ENCODE data around the gene DNM2.
"Not testable (repeated sequence)": the region's sequence is repeated elsewhere in the genome, so short reads cannot be mapped to it uniquely, and the experiment has no call there.

The DNM2 gene

DNA sequence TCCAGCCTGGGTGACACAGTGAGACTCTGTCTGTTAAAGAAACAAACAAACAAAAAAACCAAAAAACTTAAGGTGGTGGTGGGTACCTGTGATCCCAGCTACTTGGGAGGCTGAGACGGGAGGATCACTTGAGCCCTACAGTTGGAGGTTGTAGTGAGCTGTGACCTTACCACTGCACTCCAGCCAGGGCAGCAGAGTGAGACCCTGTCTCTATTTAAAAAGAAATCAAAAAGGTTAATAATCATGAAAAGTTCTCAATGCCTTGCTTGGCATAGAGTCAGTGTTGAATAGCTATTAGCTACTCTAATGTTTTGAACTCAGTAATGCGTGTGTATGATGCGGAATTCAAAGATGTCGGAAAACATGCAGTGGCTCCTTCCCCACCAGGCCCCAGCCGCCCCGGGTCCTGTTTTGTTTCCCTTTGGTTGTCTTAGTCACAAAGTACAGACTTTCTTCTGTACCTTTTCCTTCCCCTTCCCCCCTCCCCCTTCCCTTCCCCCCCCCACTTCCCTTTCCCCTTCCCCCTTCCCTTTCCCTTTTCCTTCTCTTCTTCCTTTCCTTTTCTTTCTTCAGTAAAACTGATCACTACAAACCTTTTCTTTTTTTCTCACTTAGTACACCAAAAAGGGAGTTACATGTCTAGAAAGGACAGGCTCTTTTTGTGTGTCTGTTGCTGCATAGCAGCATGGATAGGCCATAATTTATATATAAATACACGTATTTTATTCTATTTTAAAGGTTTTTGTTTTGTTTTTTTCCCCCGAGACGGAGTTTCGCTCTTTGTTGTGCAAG lies 35.2 kb downstream of the DNM2 start:
- Histone ChIP-seq H3K4me2 (ENCODE audit: low read length, poor library complexity, severe bottlenecking) (no peak overlapping the region), H2BK5ac (ENCODE audit: low read depth, low read length, poor library complexity, severe bottlenecking) (no peak overlapping the region), H3K9me3 (ENCODE audit: control insufficient read depth, low read length) (no peaks in the 10 kb centered on the region), H3K27ac (ENCODE audit: low read length, poor library complexity, severe bottlenecking) (no peak overlapping the region), H3K27me3 (ENCODE audit: control insufficient read depth in 1 of 2, insufficient read depth in 1 of 2, low read length in 2 of 2) (no peaks in the 10 kb centered on the region), H3K4ac (ENCODE audit: low read depth in 1 of 2, low read length in 2 of 2) (no peak overlapping the region), H3K79me1 (replicated peaks; ENCODE audit: low read length, poor library complexity, severe bottlenecking) (peaks cover 37% of the 10 kb centered on the region), H3K14ac (ENCODE audit: low read length in 2 of 2) (no peak overlapping the region), H4K91ac (ENCODE audit: low read length) (no peak overlapping the region), H2BK15ac (ENCODE audit: low read depth, poor library complexity, severe bottlenecking) (peak overlapping the region; percentile 85), H3K9ac (ENCODE audit: low read length) (no peak overlapping the region), H2AFZ (ENCODE audit: low read depth, low read length) (no peak overlapping the region), H3K23ac (ENCODE audit: low read length in 2 of 2) (no peak overlapping the region), H3K4me3 (ENCODE audit: insufficient read depth in 1 of 2, low read depth in 1 of 2, low read length in 2 of 2) (no peak overlapping the region), H3K4me1 (ENCODE audit: control insufficient read depth, insufficient read depth, low read depth, low read length) (peaks cover 42% of the 10 kb centered on the region), H3K36me3 (ENCODE audit: control insufficient read depth in 1 of 2, insufficient read depth in 2 of 2, low read depth in 1 of 2, low read length in 2 of 2) (peaks cover 0 to 20% of the 10 kb centered on the region in 2 experiments), H2BK12ac (ENCODE audit: low read length in 2 of 2) (peak overlapping the region in 1 of 2 experiments; percentile 73), H2AK5ac (ENCODE audit: low read length, severe bottlenecking) (no peak overlapping the region), H4K8ac (ENCODE audit: low read length) (no peak overlapping the region), H2BK120ac (ENCODE audit: low read depth, low read length) (no peak overlapping the region), H3K18ac (ENCODE audit: low read depth in 1 of 2, low read length in 2 of 2) (no peak overlapping the region)
- no peak for DNase-seq
- 91% methylated on average over 9 of the region's 10 CpGs for WGBS

DNA sequence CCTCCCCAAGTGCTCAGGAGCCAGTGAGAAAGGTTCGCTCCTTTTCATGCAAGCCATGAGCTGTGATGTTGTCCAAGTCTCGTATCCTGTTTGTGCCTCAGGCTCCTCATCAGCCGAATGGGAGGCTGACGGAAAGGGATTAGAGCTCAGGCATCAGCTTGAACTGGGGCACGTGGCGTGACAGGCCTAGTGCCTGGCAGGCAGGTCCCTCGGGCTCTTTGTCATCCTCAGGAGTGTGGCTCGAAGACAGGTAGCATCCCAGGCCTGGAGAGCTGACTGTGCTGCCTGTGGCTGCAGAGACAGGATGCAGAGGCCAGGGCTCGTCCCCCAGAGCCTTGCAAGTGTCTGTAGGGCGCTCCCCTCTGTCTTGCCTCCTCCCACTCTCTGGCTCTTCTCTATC lies 38.5 kb downstream of the DNM2 start:
- Histone ChIP-seq H2BK5ac (ENCODE audit: low read depth, low read length, poor library complexity, severe bottlenecking) (no peak overlapping the region), H3K36me3 (ENCODE audit: control insufficient read depth in 1 of 2, insufficient read depth in 2 of 2, low read depth in 1 of 2, low read length in 2 of 2) (peaks cover 7 to 22% of the 10 kb centered on the region in 2 experiments), H2BK12ac (ENCODE audit: low read length in 2 of 2) (peak overlapping the region in 1 of 2 experiments; percentile 21), H3K27me3 (ENCODE audit: control insufficient read depth in 1 of 2, insufficient read depth in 1 of 2, low read length in 2 of 2) (no peaks in the 10 kb centered on the region), H3K9me3 (ENCODE audit: control insufficient read depth, low read length) (no peaks in the 10 kb centered on the region), H3K18ac (ENCODE audit: low read depth in 1 of 2, low read length in 2 of 2) (peak overlapping the region in 1 of 2 experiments; percentile 18), H3K4ac (ENCODE audit: low read depth in 1 of 2, low read length in 2 of 2) (no peak overlapping the region), H3K4me2 (ENCODE audit: low read length, poor library complexity, severe bottlenecking) (no peak overlapping the region), H4K91ac (ENCODE audit: low read length) (peak overlapping the region; percentile 20), H2AK5ac (ENCODE audit: low read length, severe bottlenecking) (no peak overlapping the region), H3K23ac (ENCODE audit: low read length in 2 of 2) (peak overlapping the region in 1 of 2 experiments; percentile 66), H3K14ac (ENCODE audit: low read length in 2 of 2) (peak overlapping the region in 1 of 2 experiments; percentile 26), H2BK120ac (ENCODE audit: low read depth, low read length) (no peak overlapping the region), H3K27ac (ENCODE audit: low read length, poor library complexity, severe bottlenecking) (no peak overlapping the region), H4K8ac (ENCODE audit: low read length) (no peak overlapping the region), H3K4me3 (ENCODE audit: insufficient read depth in 1 of 2, low read depth in 1 of 2, low read length in 2 of 2) (no peak overlapping the region), H3K9ac (ENCODE audit: low read length) (no peak overlapping the region), H3K79me1 (replicated peaks; ENCODE audit: low read length, poor library complexity, severe bottlenecking) (peaks cover 33% of the 10 kb centered on the region), H3K4me1 (ENCODE audit: control insufficient read depth, insufficient read depth, low read depth, low read length) (peaks cover 36% of the 10 kb centered on the region), H2AFZ (ENCODE audit: low read depth, low read length) (no peak overlapping the region), H2BK15ac (ENCODE audit: low read depth, poor library complexity, severe bottlenecking) (no peak overlapping the region)
- no peak for DNase-seq
- 92% methylated on average over 10 of the region's 10 CpGs for WGBS

DNA sequence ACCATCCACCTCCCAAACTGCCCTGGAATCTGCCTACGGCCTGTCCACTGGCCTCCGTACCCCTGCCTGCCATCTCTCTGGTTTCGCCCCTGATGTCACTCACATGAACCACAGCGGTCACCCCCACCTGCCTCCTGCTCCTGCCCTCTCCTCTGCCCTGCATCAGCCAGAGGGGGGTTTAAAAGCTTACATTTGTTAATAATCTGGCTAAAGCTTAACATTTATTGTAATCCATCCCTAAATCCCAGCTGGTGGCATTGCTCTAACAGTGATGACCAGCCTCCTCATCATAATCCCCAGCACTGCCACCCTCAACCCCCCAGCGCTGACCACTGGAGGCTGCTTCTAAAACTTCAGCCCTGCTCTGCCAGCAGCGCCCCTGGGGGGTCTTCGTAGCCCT lies 38.9 kb downstream of the DNM2 start:
- H3K14ac ChIP-seq (ENCODE audit: low read length in 2 of 2) = no peak overlapping the region

DNA sequence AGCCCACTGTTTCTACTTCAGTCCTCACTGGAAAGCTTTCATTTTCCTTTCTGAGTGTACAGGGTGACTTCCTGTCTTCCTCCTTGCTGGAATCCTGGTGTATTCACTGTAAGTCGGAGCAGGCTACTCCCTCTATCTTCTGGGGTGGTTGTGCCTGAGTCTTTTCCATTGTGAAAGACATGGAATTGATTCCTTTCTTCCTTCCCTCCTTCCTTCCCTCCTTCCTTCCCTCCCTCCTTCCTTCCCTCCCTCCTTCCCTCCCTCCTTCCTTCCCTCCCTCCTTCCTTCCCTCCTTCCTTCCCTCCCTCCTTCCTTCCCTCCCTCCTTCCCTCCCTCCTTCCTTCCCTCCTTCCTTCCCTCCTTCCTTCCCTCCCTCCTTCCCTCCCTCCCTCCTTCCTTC lies 40.2 kb downstream of the DNM2 start:
- not testable (repeated sequence) for H2AK5ac ChIP-seq (ENCODE audit: low read length, severe bottlenecking); H4K91ac ChIP-seq (ENCODE audit: low read length); H3K4me2 ChIP-seq (ENCODE audit: low read length, poor library complexity, severe bottlenecking); H2AFZ ChIP-seq (ENCODE audit: low read depth, low read length); H2BK15ac ChIP-seq (ENCODE audit: low read depth, poor library complexity, severe bottlenecking); H3K14ac ChIP-seq (ENCODE audit: low read length in 2 of 2); H2BK120ac ChIP-seq (ENCODE audit: low read depth, low read length); H3K27me3 ChIP-seq (ENCODE audit: control insufficient read depth in 1 of 2, insufficient read depth in 1 of 2, low read length in 2 of 2); H3K9me3 ChIP-seq (ENCODE audit: control insufficient read depth, low read length); H3K4me3 ChIP-seq (ENCODE audit: insufficient read depth in 1 of 2, low read depth in 1 of 2, low read length in 2 of 2); H4K8ac ChIP-seq (ENCODE audit: low read length); H2BK12ac ChIP-seq (ENCODE audit: low read length in 2 of 2); H3K9ac ChIP-seq (ENCODE audit: low read length); H2BK5ac ChIP-seq (ENCODE audit: low read depth, low read length, poor library complexity, severe bottlenecking); H3K27ac ChIP-seq (ENCODE audit: low read length, poor library complexity, severe bottlenecking); H3K4ac ChIP-seq (ENCODE audit: low read depth in 1 of 2, low read length in 2 of 2); H3K18ac ChIP-seq (ENCODE audit: low read depth in 1 of 2, low read length in 2 of 2); H3K23ac ChIP-seq (ENCODE audit: low read length in 2 of 2)
- DNase-seq = peak; percentile 27
- Histone ChIP-seq H3K4me1 (ENCODE audit: control insufficient read depth, insufficient read depth, low read depth, low read length) (peaks cover 42% of the 10 kb centered on the region), H3K36me3 (ENCODE audit: control insufficient read depth in 1 of 2, insufficient read depth in 2 of 2, low read depth in 1 of 2, low read length in 2 of 2) (peaks cover 18 to 32% of the 10 kb centered on the region in 2 experiments), H3K79me1 (replicated peaks; ENCODE audit: low read length, poor library complexity, severe bottlenecking) (peaks cover 36% of the 10 kb centered on the region)
- no CpG with 5 or more reads among the region's 1 CpG for WGBS

More for the DNA sequence above, 38.9 kb downstream of the DNM2 start:
- Histone ChIP-seq H3K27ac (ENCODE audit: low read length, poor library complexity, severe bottlenecking) (no peak overlapping the region), H3K4me3 (ENCODE audit: insufficient read depth in 1 of 2, low read depth in 1 of 2, low read length in 2 of 2) (no peak overlapping the region), H3K4me2 (ENCODE audit: low read length, poor library complexity, severe bottlenecking) (no peak overlapping the region), H4K8ac (ENCODE audit: low read length) (no peak overlapping the region), H2BK12ac (ENCODE audit: low read length in 2 of 2) (peak overlapping the region in 1 of 2 experiments; percentile 21), H3K18ac (ENCODE audit: low read depth in 1 of 2, low read length in 2 of 2) (peak overlapping the region in 1 of 2 experiments; percentile 18), H2BK5ac (ENCODE audit: low read depth, low read length, poor library complexity, severe bottlenecking) (no peak overlapping the region), H4K91ac (ENCODE audit: low read length) (peak overlapping the region; percentile 20), H3K9ac (ENCODE audit: low read length) (no peak overlapping the region), H3K4me1 (ENCODE audit: control insufficient read depth, insufficient read depth, low read depth, low read length) (peaks cover 38% of the 10 kb centered on the region), H3K23ac (ENCODE audit: low read length in 2 of 2) (no peak overlapping the region), H2AFZ (ENCODE audit: low read depth, low read length) (no peak overlapping the region), H3K9me3 (ENCODE audit: control insufficient read depth, low read length) (no peaks in the 10 kb centered on the region), H2AK5ac (ENCODE audit: low read length, severe bottlenecking) (no peak overlapping the region), H3K79me1 (replicated peaks; ENCODE audit: low read length, poor library complexity, severe bottlenecking) (peaks cover 35% of the 10 kb centered on the region), H3K27me3 (ENCODE audit: control insufficient read depth in 1 of 2, insufficient read depth in 1 of 2, low read length in 2 of 2) (no peaks in the 10 kb centered on the region), H3K4ac (ENCODE audit: low read depth in 1 of 2, low read length in 2 of 2) (no peak overlapping the region), H3K36me3 (ENCODE audit: control insufficient read depth in 1 of 2, insufficient read depth in 2 of 2, low read depth in 1 of 2, low read length in 2 of 2) (peaks cover 12 to 26% of the 10 kb centered on the region in 2 experiments), H2BK15ac (ENCODE audit: low read depth, poor library complexity, severe bottlenecking) (no peak overlapping the region), H2BK120ac (ENCODE audit: low read depth, low read length) (no peak overlapping the region)
- WGBS = 96% methylated on average over 5 of the region's 7 CpGs
- DNase-seq = no peak
